Measurements from ENCODE around the gene ZNF165. TPM values are rescaled to one million over a fixed set of nuclear protein-coding genes. Genes with fewer than 3 reads are reported as not detected.
A peak's percentile ranks its signal among the peaks of the same experiment; 100 is the strongest.
"Not testable (repeated sequence)": the region's sequence is repeated elsewhere in the genome, so short reads cannot be mapped to it uniquely, and the experiment has no call there.

The ZNF165 gene
- 0.95 and 1.6 TPM in 2 replicates for total RNA-seq
- polyA plus RNA-seq = 1.8 and 1.9 TPM in 2 replicates

DNA sequence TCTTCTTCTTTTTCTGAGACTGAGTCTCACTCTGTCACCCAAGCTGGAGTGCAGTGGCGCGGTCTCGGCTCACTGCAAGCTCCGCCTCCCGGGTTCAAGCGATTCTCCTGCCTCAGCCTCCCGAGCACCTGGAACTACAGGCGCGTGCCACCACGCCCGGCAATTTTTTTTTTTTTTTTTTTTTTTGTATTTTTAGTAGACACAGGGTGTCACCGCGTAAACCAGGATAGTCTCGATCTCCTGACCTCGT, at the start of gene ZNF165:
Gene ZNF165, plus strand, starts transcription at position 188 of the 250 bp plus-strand sequence. CDS start 4,913 bp downstream, outside the sequence.
- Histone ChIP-seq H3K4me1 (ENCODE audit: low read depth) (peaks cover 27% of the 10 kb centered on the region), H3K27ac (peak within 1 kb of the TSS; percentile 90), H3K4me3 (peak within 1 kb of the TSS; percentile 58)
- H3K9me3 ChIP-seq (ENCODE audit: low read depth); DNase-seq (ENCODE audit: low read depth in 1 of 2, low spot score in 1 of 2); H3K27me3 ChIP-seq; H3K36me3 ChIP-seq: not testable (repeated sequence)

DNA sequence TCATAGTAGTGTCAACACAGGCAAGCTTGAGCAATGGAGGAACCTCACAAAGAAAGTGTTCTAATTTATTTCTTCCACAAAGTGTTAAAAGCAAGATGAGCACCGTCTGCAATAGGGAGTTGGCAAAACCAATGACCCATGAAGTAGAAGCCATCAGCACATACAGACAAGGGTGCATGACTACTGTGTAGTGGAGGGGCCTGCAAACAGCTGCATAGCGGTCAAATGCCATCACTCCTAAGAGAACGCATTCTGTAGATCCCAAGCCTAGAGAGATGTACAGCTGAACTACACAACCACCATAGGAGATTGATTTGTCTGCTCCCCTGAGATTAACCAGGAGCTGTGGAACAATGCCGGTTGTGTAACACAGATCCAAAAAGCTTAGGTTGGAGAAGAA, 26.8 kb upstream of the ZNF165 start:
- Histone ChIP-seq H3K27me3 (peaks cover 18% of the 10 kb centered on the region), H3K36me3 (no peaks in the 10 kb centered on the region)

DNA sequence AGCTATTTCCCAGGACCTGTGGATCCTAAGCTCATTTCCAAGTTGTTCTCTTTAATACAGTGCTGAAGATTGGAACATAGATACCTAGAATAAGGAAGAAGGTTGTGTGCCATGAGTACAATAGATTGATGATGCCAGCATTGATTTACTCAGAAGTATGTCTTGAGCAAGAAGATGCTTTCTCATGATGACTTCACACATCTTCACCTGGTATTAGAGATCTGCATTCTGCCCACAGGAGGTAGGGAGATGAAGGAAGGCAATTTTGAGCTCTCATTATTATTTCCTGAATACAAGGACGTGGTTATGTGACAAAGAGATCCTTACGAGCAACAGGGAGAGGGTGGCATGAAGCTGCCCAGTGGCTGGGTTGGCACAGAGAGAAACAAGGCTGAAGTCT, 20.0 kb upstream of the ZNF165 start:
- TF ChIP-seq, protein P1, sequence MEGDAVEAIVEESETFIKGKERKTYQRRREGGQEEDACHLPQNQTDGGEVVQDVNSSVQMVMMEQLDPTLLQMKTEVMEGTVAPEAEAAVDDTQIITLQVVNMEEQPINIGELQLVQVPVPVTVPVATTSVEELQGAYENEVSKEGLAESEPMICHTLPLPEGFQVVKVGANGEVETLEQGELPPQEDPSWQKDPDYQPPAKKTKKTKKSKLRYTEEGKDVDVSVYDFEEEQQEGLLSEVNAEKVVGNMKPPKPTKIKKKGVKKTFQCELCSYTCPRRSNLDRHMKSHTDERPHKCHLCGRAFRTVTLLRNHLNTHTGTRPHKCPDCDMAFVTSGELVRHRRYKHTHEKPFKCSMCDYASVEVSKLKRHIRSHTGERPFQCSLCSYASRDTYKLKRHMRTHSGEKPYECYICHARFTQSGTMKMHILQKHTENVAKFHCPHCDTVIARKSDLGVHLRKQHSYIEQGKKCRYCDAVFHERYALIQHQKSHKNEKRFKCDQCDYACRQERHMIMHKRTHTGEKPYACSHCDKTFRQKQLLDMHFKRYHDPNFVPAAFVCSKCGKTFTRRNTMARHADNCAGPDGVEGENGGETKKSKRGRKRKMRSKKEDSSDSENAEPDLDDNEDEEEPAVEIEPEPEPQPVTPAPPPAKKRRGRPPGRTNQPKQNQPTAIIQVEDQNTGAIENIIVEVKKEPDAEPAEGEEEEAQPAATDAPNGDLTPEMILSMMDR (IDR thresholded peaks at IDR 0.05; ENCODE audit: low read depth, low read length) = no peak
- H3K4me3 ChIP-seq = no peak overlapping the region
- H3K9me3 ChIP-seq (ENCODE audit: low read depth) = no peaks in the 10 kb centered on the region
- H3K36me3 ChIP-seq = no peaks in the 10 kb centered on the region
- H3K27ac ChIP-seq = no peak overlapping the region
- DNase-seq (ENCODE audit: low read depth in 1 of 2, low spot score in 1 of 2) = no peak
- H3K27me3 ChIP-seq = no peaks in the 10 kb centered on the region
- no peaks in the 10 kb centered on the region for H3K4me1 ChIP-seq (ENCODE audit: low read depth)

More for the DNA sequence above, 26.8 kb upstream of the ZNF165 start:
- Histone ChIP-seq H3K4me3 (no peak overlapping the region), H3K9me3 (ENCODE audit: low read depth) (no peaks in the 10 kb centered on the region), H3K4me1 (ENCODE audit: low read depth) (no peaks in the 10 kb centered on the region), H3K27ac (no peak overlapping the region)
- TF ChIP-seq, protein P1 (IDR thresholded peaks at IDR 0.05; ENCODE audit: low read depth, low read length) = no peak
- no peak for DNase-seq (ENCODE audit: low read depth in 1 of 2, low spot score in 1 of 2)

DNA sequence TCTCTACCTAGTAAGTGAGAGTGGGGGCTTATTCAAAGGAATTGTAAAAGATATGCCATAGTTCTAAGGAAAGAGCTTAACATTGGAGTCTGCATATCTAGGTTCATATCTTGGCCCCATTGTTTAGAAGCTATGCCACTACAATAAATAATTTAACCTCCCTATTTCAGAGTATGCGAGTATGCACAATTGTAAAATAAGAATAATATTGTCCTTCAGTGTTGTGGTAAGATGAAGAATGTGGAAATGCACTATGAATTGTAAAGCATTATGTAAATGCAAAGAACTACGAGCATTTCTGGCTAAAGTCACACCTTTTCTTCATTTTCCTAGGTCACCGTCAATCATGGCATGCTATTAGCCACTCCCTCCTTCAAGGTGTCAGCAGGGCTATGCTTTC, 16.1 kb upstream of the ZNF165 start:
- Histone ChIP-seq H3K4me3 (no peak overlapping the region), H3K27me3 (peaks cover 16% of the 10 kb centered on the region)

DNA sequence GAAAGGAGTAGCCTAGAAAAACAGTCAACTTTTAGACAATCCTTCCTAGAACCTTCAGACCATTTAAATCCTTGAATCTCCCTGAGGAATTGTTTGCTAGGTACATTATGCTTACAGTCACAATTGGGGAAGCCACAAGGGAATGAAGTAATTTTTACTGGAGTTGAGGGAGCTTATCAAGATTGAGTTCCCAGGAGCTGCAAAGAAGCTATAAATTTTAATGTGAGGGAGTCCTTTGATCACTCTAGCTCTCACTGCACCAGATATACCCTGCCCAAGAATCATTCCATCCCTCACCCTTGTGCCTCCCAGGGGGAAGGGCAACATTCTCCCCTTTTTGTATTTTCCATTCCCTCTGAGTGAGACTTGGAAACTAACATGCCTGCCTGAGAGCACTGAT, 12.3 kb upstream of the ZNF165 start:
- no peak overlapping the region for H3K4me3 ChIP-seq
- no peak for DNase-seq (ENCODE audit: low read depth in 1 of 2, low spot score in 1 of 2)
- TF ChIP-seq, protein P1 (IDR thresholded peaks at IDR 0.05; ENCODE audit: low read depth, low read length) = no peak
- no peaks in the 10 kb centered on the region for H3K9me3 ChIP-seq (ENCODE audit: low read depth)
- H3K4me1 ChIP-seq (ENCODE audit: low read depth) = no peaks in the 10 kb centered on the region
- H3K27me3 ChIP-seq = peaks cover 36% of the 10 kb centered on the region
- no peaks in the 10 kb centered on the region for H3K36me3 ChIP-seq
- H3K27ac ChIP-seq = no peak overlapping the region

More for the DNA sequence above, 16.1 kb upstream of the ZNF165 start:
- Histone ChIP-seq H3K4me1 (ENCODE audit: low read depth) (no peaks in the 10 kb centered on the region), H3K36me3 (no peaks in the 10 kb centered on the region), H3K27ac (no peak overlapping the region), H3K9me3 (ENCODE audit: low read depth) (no peaks in the 10 kb centered on the region)
- DNase-seq (ENCODE audit: low read depth in 1 of 2, low spot score in 1 of 2) = no peak
- TF ChIP-seq, protein P1 (IDR thresholded peaks at IDR 0.05; ENCODE audit: low read depth, low read length) = no peak

- not testable (repeated sequence) for H3K36me3 ChIP-seq; H3K27ac ChIP-seq; DNase-seq (ENCODE audit: low read depth in 1 of 2, low spot score in 1 of 2); H3K9me3 ChIP-seq (ENCODE audit: low read depth); H3K4me3 ChIP-seq; H3K4me1 ChIP-seq (ENCODE audit: low read depth)
- H3K27me3 ChIP-seq = peaks cover 35% of the 10 kb centered on the region
These were observed 9.4 kb upstream of the ZNF165 start for GRCh38 chr6:28070968-28071367.

- H3K4me3 ChIP-seq = no peak overlapping the region
- no peaks in the 10 kb centered on the region for H3K36me3 ChIP-seq
- H3K4me1 ChIP-seq (ENCODE audit: low read depth) = peaks cover 28% of the 10 kb centered on the region
- no peaks in the 10 kb centered on the region for H3K27me3 ChIP-seq
- peak; percentile 9 to 73 for DNase-seq (ENCODE audit: low read depth in 1 of 2, low spot score in 1 of 2)
- no peaks in the 10 kb centered on the region for H3K9me3 ChIP-seq (ENCODE audit: low read depth)
- H3K27ac ChIP-seq = peak overlapping the region; percentile 90
- TF ChIP-seq, protein P1 (IDR thresholded peaks at IDR 0.05; ENCODE audit: low read depth, low read length) = no peak
These were observed 2.3 kb upstream of the ZNF165 start for GRCh38 chr6:28078050-28078449.
